ELF-1 (cell line): Measurements from ENCODE around the gene TJAP1.
A peak's percentile ranks its signal among the peaks of the same experiment; 100 is the strongest.
"Not testable (repeated sequence)": the region's sequence is repeated elsewhere in the genome, so short reads cannot be mapped to it uniquely, and the experiment has no call there.

ENCODE experiments used
- DNase-seq: peaks from one replicate; pipeline ENCODE4 v3.0.0-alpha.2; 2016; ENCODE audit warnings: low read depth, low spot score

The TJAP1 gene

GRCh38 chr6:43524483-43524961 lies 47.2 kb downstream of the TJAP1 start:
- DNase-seq: peak; percentile 19

- no peak for DNase-seq
Observed at GRCh38 chr6:43532201-43532600, 54.8 kb downstream of the TJAP1 start.

- not testable (repeated sequence) for DNase-seq
Observed at GRCh38 chr6:43538986-43539385, 61.6 kb downstream of the TJAP1 start.

- DNase-seq: not testable (repeated sequence)
Observed at GRCh38 chr6:43539409-43539808, 62.0 kb downstream of the TJAP1 start.

- no peak for DNase-seq
Observed at GRCh38 chr6:43540507-43540906, 63.1 kb downstream of the TJAP1 start.

- no peak for DNase-seq
Observed at GRCh38 chr6:43541774-43542471, 64.6 kb downstream of the TJAP1 start.

GRCh38 chr6:43544461-43544860 lies 67.1 kb downstream of the TJAP1 start:
- no peak for DNase-seq

GRCh38 chr6:43547222-43547621 lies 69.9 kb downstream of the TJAP1 start:
- DNase-seq: no peak
